GM12878 (cell line): ENCODE data around the gene RNF130.

Source experiments
- EZH2 ChIP-seq: IDR thresholded peaks from 2 replicates; pipeline ENCODE4 v1.6.1; 2012; ENCODE audit warnings: low read depth, mild to moderate bottlenecking, control low read depth, inconsistent platforms, low read length, borderline replicate concordance; ENCODE audit not compliant: control insufficient read depth
- NR2C2 ChIP-seq: IDR thresholded peaks from 2 replicates; pipeline ENCODE4 v1.6.1; 2011; ENCODE audit warnings: borderline replicate concordance, low read depth; ENCODE audit not compliant: control insufficient read depth, insufficient read length
- SMC3 ChIP-seq: IDR thresholded peaks from 2 replicates; pipeline ENCODE4 v1.6.1; 2011; ENCODE audit warnings: low read length, improper control_type of control experiment, borderline replicate concordance
- SPI1 ChIP-seq: IDR thresholded peaks from 2 replicates; pipeline ENCODE4 v1.6.1; 2011; ENCODE audit warnings: low read depth, mild to moderate bottlenecking, low read length, moderate library complexity, borderline replicate concordance; ENCODE audit not compliant: insufficient read depth
- SRF ChIP-seq, 2 experiments: IDR thresholded peaks; 2 replicates each; pipeline ENCODE4 v1.6.1; 2011; ENCODE audit warnings: low read depth in 2 of 2, low read length in 2 of 2, mild to moderate bottlenecking in 1 of 2, moderate library complexity in 1 of 2
- YY1 ChIP-seq: IDR thresholded peaks from 2 replicates; pipeline ENCODE4 v1.6.1; 2011; ENCODE audit warnings: low read depth, mild to moderate bottlenecking, low read length
- TF ChIP-seq, protein P1 (sequence below), 3 experiments: IDR thresholded peaks in 2 of 3; conservative IDR thresholded peaks in 1 of 3; 2 replicates each; pipeline ENCODE4 v1.5.1; 2011; ENCODE audit warnings: low read depth in 3 of 3, low read length in 3 of 3, mild to moderate bottlenecking in 3 of 3, control low read depth in 2 of 3, moderate library complexity in 2 of 3, inconsistent platforms in 1 of 3, mixed read lengths in 1 of 3; ENCODE audit not compliant: control insufficient read depth in 2 of 3, insufficient read depth in 1 of 3; ENCODE audit errors: extremely low read depth in 1 of 3
- TF ChIP-seq, protein P2 (sequence below): IDR thresholded peaks from 2 replicates; pipeline ENCODE4 v1.6.1; 2012; ENCODE audit warnings: mild to moderate bottlenecking, low read depth, low read length
- TF ChIP-seq, protein P3 (sequence below): fragments of 450-650 bp; conservative IDR thresholded peaks from 2 replicates; pipeline ENCODE4 v1.6.1; 2017; ENCODE audit warnings: mild to moderate bottlenecking, moderate library complexity
- TF ChIP-seq, protein P4 (sequence below): IDR thresholded peaks from 2 replicates; pipeline ENCODE4 v1.6.1; 2011; ENCODE audit warnings: mild to moderate bottlenecking, low read depth, low read length, moderate library complexity; ENCODE audit not compliant: insufficient replicate concordance

DNA sequence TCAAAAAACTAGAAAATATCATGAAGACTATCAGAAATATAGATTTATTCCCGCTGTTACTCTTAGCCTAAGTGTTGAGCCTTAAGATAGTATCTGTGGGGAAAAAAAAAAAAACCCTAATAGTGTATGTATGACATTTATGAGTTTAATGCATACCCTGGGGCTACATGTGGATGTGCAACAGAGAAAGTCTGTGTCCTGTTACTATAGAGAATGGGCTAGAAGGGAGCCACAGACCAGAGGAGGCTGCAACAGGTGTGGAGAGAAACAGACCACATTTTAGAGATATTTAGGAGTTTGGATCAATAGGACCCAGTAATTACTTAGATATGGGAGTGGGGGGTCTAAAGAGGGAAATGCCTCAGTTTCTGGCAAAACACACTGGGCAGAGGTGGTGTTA is 15.4 kb downstream of the RNF130 start:
- TF ChIP-seq SMC3: no peak
- TF ChIP-seq, protein P1, sequence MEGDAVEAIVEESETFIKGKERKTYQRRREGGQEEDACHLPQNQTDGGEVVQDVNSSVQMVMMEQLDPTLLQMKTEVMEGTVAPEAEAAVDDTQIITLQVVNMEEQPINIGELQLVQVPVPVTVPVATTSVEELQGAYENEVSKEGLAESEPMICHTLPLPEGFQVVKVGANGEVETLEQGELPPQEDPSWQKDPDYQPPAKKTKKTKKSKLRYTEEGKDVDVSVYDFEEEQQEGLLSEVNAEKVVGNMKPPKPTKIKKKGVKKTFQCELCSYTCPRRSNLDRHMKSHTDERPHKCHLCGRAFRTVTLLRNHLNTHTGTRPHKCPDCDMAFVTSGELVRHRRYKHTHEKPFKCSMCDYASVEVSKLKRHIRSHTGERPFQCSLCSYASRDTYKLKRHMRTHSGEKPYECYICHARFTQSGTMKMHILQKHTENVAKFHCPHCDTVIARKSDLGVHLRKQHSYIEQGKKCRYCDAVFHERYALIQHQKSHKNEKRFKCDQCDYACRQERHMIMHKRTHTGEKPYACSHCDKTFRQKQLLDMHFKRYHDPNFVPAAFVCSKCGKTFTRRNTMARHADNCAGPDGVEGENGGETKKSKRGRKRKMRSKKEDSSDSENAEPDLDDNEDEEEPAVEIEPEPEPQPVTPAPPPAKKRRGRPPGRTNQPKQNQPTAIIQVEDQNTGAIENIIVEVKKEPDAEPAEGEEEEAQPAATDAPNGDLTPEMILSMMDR (IDR thresholded peaks at IDR 0.05 in 2 of 3, conservative IDR thresholded peaks at IDR 0.05 in 1 of 3; ENCODE audit: control insufficient read depth in 2 of 3, extremely low read depth in 1 of 3, insufficient read depth in 1 of 3, low read depth in 3 of 3, low read length in 3 of 3): no peak
- TF ChIP-seq, protein P2, sequence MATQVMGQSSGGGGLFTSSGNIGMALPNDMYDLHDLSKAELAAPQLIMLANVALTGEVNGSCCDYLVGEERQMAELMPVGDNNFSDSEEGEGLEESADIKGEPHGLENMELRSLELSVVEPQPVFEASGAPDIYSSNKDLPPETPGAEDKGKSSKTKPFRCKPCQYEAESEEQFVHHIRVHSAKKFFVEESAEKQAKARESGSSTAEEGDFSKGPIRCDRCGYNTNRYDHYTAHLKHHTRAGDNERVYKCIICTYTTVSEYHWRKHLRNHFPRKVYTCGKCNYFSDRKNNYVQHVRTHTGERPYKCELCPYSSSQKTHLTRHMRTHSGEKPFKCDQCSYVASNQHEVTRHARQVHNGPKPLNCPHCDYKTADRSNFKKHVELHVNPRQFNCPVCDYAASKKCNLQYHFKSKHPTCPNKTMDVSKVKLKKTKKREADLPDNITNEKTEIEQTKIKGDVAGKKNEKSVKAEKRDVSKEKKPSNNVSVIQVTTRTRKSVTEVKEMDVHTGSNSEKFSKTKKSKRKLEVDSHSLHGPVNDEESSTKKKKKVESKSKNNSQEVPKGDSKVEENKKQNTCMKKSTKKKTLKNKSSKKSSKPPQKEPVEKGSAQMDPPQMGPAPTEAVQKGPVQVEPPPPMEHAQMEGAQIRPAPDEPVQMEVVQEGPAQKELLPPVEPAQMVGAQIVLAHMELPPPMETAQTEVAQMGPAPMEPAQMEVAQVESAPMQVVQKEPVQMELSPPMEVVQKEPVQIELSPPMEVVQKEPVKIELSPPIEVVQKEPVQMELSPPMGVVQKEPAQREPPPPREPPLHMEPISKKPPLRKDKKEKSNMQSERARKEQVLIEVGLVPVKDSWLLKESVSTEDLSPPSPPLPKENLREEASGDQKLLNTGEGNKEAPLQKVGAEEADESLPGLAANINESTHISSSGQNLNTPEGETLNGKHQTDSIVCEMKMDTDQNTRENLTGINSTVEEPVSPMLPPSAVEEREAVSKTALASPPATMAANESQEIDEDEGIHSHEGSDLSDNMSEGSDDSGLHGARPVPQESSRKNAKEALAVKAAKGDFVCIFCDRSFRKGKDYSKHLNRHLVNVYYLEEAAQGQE: no peak
- TF ChIP-seq YY1: no peak
- TF ChIP-seq, protein P3, sequence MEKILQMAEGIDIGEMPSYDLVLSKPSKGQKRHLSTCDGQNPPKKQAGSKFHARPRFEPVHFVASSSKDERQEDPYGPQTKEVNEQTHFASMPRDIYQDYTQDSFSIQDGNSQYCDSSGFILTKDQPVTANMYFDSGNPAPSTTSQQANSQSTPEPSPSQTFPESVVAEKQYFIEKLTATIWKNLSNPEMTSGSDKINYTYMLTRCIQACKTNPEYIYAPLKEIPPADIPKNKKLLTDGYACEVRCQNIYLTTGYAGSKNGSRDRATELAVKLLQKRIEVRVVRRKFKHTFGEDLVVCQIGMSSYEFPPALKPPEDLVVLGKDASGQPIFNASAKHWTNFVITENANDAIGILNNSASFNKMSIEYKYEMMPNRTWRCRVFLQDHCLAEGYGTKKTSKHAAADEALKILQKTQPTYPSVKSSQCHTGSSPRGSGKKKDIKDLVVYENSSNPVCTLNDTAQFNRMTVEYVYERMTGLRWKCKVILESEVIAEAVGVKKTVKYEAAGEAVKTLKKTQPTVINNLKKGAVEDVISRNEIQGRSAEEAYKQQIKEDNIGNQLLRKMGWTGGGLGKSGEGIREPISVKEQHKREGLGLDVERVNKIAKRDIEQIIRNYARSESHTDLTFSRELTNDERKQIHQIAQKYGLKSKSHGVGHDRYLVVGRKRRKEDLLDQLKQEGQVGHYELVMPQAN: no peak
- no peak for TF ChIP-seq EZH2
- TF ChIP-seq, protein P4, sequence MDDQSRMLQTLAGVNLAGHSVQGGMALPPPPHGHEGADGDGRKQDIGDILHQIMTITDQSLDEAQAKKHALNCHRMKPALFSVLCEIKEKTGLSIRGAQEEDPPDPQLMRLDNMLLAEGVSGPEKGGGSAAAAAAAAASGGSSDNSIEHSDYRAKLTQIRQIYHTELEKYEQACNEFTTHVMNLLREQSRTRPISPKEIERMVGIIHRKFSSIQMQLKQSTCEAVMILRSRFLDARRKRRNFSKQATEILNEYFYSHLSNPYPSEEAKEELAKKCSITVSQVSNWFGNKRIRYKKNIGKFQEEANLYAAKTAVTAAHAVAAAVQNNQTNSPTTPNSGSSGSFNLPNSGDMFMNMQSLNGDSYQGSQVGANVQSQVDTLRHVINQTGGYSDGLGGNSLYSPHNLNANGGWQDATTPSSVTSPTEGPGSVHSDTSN: no peak
- TF ChIP-seq SRF (IDR thresholded peaks at IDR 0.05; ENCODE audit: low read depth in 2 of 2, low read length in 2 of 2): no peak
- TF ChIP-seq SPI1: no peak
- no peak for TF ChIP-seq NR2C2
